MV-4-11 (cell line): Measurements from ENCODE around the gene MCHR1.
"Not testable (repeated sequence)": the region's sequence is repeated elsewhere in the genome, so short reads cannot be mapped to it uniquely, and the experiment has no call there.

ENCODE experiments used
- DNase-seq: peaks from one replicate; lab custom pipeline; 2025; lab: John Stamatoyannopoulos, UW

Gene MCHR1

DNA sequence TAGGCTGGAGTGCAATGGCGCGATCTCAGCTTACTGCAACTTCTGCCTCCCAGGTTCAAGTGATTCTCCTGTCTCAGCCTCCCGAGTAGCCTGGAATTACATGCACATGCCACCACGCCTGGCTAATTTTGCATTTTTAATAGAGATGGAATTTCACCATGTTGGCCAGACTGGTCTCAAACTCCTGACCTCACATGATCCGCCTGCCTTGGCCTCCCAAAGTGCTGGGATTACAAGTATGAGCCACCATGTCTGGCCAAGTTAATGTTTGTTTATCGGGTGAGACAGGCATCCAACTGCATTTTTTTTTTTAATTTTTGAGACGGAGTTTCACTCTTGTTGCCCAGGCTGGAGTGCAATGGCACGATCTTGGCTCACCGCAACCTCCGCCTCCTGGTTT is 22.6 kb upstream of the MCHR1 start:
- not testable (repeated sequence) for DNase-seq

DNA sequence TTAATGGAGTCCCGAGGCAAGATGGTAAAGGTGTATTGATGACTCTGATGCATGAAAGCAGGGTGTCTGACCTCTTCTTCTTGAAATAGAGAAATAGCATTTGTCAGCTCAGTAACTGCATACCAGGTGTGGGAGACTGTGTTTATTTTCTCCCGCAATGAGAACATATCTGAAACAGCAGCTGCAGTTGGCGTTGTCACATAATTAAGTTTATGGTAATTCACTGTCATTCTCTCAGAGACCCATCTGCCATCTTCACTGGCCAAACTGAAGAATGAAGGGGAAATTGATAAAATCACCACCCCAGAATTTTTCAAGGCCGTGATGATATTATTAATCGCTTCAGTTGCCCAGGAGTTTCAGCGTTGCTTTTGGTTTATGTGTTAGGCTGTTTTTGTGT is 20.1 kb upstream of the MCHR1 start:
- DNase-seq = no peak

DNA sequence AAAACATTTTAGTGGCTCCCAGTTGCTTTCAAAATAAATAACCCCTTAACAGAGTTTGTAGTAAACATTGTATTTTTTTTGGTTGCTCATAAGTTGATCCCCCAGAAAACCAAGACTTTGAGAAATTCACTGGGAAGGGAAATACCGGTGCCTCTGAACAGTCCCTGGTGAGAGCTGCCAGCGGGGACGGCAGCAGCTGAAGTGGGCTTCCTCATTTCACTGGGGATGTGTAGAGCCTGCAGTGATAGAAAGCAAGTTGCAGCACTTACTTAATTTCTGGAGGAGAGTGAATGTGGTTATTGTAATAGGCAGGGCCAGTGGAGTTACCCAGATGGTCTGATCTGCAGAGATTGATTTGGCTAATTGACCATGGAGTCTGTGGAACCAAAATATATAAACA is 18.6 kb upstream of the MCHR1 start:
- DNase-seq = peak; percentile 58

DNA sequence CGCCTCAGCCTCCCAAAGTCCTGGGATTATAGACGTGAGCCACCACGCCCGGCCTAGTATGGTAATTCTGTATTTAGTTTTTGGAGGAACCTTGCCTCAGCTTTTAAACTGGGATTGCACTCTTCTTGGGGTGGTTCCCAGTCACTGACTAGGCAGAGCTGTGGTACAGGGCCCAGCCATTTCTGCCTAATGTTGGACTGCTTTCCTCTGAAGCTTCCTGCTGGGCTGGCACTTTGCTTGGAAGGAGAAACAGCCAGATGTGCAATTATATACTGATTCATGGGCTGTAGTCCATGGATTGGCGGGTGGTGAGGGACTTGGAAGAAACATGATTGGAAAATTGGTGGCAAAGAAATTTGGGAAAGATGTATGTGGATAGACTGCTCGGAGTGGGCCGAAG is 17.6 kb upstream of the MCHR1 start:
- DNase-seq = no peak

DNA sequence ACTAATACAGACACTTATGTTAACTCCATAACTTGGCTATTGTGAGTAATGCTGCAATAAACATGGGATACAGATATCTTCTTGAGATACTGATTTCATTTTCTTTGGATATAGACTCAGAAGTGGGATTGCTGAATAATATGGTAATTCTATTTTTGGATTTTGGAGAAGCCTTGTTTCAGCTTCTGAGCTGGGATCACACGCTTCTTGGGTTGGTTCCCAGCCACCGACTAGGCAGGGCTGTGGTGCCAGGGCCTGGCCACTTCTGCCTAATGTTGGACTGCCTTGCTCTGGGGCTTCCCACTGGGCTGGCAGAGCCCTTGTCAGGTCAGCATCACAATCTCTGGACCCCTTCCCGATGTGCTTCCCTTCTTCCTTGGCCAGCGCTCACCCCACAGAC is 14.0 kb upstream of the MCHR1 start:
- DNase-seq = no peak

DNA sequence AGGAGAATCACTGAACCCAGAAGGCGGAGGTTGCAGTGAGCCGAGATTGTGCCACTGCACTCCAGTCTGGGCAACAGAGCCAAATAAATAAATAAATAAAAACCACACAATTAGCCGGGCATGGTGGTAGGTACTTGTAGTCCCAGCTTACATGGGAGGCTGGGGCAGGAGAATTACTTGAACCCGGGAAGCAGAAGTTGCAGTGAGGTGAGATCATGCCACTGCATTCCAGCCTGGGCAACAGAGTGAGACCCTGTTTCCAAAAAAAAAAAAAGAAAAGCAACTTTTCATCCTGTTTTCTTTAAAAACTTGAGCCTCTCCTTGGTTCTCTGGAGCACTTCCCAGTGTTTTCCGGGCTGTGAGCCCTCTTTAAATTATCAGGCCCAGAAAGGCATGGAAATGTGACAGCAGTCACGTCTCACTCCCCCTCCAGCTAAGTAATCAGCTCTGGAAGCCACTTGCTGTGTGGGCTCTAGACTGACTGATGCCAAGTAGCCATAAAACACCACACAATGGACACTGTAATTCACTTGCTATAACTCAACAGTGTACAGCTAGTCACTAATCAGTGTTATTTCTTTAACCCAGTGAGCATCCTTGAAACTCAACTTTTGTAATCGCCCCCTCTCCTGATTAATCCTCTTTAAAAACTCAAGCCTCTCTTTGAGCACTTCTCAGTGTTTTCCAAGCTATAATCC is 13.0 kb upstream of the MCHR1 start:
- no peak for DNase-seq

DNA sequence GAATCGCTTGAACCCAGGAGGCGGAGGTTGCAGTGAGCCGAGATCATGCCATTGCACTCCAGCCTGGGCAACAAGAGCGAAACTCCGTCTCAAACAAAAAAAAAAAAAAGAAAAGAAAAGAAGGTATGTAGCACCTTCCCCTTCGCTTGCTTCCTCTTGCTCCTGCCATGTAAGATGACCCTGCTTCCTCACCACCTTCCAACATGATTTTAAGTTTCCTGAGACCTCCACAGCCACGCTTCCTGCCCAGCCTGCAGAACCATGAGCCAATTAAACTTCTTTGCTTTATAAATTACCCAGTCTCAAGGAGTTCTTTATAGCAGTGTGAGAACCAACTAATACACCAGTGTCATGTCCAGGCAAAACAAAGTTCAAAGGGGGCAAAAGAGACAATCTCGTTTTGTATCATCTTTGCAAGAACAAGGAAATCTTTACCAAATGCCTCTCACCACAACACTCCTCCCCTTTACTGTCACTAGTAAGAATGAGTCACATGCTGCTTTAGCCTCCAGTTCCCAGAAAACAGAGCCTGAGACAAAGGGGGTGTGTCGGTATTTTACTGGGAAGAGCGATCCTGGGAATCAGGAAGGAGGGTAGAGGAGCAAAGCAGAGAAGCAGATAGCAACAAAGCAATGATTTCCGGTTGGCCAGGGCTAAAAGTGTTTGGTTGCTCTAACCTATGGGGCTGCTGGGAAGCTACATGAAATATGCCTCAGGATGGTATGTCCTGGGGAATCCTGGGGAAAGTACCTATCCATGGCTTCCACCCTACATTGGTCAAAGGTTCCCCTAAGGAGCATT is 10.5 kb upstream of the MCHR1 start:
- DNase-seq = peak; percentile 57

DNA sequence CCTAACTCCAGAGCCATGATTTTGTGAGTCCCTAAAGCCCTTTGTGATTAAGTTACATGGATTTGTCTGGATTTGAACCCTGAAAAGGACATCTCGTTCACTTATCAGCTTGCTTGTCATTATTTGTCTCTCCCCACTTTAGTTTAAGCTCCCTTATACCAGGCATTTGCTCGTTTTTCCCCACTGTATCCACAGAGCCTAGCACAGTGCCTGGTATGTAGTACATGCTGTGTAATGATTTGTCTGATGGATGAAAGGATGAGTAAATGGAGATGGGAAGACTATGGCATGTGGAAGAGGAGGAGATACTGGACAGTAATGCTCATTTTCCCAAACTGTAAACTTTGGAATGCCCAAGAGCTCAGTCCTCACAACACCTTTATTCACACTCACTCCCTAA is 9.2 kb upstream of the MCHR1 start:
- no peak for DNase-seq

DNA sequence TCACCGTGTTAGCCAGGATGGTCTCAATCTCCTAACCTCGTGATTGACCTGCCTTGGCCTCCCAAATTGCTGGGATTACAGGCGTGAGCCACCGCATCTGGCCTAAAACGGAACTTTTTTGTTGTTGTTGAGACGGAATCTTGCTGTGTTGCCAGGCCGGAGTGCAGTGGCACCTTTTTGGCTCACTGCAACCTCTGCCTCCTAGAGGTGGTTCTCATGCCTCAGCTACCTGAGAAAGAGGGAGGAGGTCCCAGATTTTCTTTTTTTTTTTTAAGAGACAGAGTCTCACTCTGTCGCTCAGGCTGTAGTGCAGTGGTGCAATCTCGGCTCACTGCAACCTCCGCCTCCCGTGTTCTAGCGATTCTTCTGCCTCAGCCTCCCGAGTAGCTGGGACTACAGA is 7.9 kb upstream of the MCHR1 start:
- DNase-seq = no peak

DNA sequence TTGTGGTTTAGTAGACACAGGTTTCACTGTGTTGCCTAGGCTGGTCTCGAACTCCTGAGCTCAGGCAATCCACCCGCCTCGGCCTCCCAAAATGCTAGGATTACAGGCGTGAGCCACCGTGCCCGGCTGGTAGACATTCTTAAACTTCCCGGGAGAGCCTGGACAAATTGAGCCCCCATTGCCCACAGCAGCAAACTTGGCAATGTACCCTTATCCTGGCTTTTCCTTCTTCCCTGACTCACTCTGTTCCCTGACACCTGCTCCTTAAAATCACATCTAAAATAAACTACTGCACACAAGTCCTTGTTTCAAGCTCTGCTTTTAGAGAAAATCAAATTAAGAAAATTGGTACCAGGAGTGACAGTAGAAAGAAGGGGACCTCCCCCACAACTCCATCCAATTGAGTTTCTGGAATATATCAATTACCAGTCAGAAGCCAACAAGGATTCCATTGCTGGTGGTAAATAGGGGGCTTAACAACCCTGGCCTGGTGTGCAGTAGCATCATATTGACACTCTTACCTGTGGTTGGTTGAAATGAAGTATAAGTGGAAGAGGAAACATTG is 7.4 kb upstream of the MCHR1 start:
- DNase-seq = no peak

DNA sequence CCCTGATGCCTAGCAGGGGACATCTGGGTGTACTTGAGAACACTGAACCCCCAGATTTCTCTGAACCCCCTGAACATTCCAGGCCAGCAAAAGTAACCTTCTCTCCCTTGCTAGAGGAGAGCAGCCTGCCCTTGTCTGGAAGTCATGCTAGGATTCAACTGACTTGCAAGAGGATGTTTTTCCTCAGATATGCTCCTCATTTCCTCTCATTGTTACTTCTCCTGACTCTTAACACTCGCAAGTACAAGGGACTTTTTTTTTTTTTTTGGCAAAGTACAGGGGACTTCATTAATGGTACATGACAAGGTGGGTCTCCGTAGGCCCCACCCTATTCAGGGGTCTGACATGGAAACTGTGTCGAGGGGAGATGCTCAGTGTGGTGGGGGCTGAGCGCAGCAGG is 6.3 kb upstream of the MCHR1 start:
- no peak for DNase-seq

DNA sequence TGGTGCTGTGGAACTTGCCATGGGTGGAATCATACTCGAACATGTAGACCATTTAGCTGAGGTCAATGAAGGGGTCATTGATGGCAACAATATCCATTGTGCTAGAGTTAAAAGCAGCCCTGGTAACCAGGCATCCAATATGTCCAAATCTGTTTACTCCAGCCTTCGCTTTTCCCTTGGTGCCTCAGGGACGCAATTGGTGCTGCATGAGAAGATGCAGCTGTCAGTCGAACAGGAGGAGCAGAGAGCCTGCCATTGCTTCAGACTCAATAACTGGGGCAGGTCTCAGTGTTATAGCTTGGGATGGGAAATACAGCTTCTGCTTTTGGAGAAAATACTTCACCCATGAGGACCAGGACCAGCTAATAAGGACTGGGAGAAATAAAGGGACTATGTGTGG is 5.0 kb upstream of the MCHR1 start:
- no peak for DNase-seq

DNA sequence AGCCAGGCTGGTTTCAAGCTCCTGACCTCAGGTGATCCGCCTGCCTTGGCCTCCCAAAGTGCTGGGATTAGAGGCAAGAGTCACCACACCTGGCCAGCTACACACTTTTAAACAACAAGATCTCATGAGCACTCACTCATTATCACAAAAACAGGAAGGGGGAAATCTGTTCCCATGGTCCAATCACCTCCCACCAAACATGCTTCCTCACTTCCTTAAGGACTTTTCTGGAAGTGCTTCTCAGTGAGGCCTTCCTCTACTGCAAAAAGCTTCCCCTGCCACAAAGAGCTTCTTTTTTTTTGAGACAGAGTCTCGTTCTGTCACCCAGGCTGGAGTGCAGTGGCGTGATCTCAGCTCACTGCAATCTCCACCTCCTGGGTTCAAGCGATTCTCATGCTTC is 3.1 kb upstream of the MCHR1 start:
- DNase-seq = not testable (repeated sequence)

DNA sequence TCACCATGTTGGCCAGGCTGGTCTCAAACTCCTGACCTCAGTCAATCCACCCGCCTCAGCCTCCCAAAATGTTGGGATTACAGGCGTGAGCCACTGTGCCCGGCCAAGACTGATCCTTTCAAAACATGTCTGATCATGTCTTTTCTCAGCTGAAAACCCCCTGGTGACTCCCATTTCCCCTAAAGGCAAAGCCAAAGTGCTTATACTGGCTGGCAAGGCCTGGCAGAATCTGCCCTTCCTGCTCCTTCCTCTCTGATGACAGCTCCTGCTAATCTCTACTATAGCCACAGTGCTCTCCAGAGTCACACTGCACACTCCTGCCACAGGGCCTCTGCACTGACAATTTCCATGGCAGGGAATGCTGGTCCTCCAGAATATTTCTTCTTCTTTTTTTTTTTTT is 2.6 kb upstream of the MCHR1 start:
- peak; percentile 25 for DNase-seq

DNA sequence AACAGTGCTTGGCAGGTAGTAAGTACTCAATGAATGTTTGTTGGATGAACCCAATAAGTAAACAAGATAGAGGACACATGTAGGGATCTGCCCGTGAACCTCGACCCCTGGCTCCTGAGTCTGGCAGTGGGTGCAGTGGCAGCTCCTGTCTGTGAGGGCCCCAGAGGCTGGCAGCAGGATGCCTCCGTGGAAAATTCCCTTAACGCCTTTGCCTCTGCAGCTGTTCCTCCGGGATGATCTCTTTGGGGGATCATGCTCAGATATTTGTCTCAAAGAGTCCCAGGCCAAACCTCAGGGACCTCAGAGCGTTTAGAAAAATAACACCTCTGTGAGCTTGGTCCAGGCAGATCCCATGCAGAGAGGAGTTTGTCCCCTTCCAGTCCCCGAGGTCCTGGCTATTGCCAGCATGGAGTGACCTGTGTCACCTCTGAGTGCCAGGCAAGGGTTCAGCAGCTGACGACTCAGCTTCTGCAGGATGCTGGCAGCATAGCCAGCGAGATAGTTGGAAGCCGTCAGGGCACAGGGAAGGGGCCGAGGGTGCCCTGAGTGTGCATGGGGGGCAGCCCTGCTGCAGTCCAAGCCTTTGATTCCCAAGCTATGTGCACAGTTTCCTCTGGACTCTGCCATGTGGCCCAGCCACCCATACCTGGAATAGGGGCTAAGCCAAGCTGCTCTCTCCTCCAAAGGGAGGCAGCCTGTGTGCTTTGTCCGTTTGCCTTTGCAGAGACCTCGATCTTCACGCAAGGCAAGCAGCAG is 613 bp upstream of the MCHR1 start:
- no peak for DNase-seq

DNA sequence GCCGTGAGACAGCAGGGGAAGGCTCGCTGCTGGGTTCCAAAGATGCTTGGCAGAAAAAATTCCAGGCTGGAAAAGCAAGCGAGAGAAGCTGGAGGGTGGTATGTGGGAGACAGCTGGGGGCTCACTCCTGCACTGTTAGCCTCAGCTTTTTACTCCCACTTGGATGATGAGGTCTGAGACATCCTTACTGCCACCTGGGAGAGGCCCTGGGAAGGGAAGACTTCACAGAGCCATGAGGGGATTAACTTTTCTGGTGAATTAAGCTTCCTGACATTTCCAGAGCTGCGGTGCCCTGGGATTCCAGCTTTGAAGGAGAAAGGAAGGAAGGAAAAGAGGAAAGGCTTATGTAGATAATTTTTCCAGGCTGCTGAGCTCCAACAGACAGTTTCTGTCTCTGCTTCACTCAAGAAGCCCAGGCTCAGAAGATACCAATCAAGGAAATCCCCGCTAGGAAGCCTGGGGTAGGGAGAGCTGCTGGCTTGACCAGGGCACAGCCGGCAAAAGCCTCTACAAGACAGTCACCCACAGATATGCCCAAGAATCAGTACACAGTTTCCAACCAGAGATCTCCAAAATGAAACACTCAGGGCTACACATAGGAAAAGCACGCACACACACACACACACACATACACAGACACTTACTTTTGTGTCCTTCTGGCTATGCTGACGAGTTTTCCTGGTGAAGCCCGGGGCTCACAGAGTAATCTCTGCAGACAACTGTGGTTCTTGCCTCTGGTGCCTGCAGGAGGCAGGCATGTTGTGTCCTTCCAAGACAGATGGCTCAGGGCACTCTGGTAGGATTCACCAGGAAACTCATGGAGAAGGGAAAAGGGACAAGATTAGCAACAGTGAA is 907 bp downstream of the MCHR1 start:
- DNase-seq = no peak

DNA sequence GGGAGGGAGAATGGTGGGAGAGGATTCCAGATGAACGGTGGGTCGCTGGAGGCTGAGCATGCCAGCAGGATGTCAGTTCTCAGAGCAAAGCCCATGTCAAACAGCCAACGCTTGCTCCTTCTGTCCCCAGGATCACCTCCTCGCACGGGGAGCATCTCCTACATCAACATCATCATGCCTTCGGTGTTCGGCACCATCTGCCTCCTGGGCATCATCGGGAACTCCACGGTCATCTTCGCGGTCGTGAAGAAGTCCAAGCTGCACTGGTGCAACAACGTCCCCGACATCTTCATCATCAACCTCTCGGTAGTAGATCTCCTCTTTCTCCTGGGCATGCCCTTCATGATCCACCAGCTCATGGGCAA is 1.5 kb downstream of the MCHR1 start:
- no peak for DNase-seq

DNA sequence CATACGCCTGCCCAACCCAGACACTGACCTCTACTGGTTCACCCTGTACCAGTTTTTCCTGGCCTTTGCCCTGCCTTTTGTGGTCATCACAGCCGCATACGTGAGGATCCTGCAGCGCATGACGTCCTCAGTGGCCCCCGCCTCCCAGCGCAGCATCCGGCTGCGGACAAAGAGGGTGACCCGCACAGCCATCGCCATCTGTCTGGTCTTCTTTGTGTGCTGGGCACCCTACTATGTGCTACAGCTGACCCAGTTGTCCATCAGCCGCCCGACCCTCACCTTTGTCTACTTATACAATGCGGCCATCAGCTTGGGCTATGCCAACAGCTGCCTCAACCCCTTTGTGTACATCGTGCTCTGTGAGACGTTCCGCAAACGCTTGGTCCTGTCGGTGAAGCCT is 2.2 kb downstream of the MCHR1 start:
- DNase-seq = no peak

DNA sequence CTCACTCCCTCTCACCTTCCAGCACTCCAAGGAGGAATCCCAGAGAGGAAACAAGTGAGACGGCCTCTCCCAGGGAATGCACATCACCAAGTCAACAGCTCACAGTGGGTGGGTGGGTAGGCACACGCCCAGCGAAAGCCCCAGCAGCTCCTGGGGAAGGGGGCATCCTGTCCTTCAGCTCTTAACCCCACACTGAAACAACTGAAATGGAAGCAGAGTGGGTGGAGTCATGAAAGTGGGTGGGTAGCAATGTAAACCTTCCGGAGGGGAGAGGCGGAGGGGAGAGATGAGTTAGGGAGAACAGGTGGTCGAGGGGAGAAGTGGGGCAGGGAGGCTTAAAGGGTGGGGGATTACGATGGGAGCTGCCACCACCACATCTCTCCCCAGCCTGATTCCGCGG is 5.4 kb downstream of the MCHR1 start:
- DNase-seq = no peak

DNA sequence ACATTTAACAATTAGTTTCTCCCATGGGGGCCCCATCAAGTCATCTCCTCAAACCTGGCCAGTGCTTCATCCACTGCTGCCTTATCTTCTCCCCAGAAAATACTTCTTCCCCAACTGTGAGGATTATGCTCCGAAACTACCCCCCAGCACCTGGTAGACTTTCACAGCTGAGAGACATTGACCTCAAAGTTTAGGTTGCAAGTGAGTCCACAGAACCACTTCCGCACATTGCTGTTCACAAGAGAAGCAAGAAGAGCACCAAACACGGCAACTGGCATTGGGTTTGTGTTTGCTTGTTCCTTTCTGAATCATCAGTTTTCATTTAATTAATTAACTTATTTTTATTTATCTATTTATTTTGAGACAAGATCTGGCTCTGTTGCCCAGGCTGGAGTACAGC is 6.1 kb downstream of the MCHR1 start:
- DNase-seq = peak; percentile 54

DNA sequence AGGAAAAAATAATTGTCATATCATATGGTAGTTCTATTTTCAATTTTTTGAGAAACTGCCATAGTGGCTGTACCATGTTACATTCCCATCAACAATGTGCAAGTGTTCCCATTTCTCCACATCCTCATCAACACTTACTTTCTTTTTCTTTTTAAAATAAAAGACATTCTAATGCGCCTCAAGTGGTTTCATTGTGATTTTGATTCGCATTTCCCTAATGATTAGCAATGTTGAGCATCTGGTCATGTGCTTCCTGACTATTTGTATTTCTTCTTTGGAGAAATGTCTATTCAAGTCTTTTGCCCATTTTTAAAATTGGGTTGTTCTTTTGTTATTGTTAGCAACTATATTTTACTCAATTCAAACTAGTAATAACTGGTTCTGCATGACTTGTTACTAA is 8.4 kb downstream of the MCHR1 start:
- DNase-seq = no peak

DNA sequence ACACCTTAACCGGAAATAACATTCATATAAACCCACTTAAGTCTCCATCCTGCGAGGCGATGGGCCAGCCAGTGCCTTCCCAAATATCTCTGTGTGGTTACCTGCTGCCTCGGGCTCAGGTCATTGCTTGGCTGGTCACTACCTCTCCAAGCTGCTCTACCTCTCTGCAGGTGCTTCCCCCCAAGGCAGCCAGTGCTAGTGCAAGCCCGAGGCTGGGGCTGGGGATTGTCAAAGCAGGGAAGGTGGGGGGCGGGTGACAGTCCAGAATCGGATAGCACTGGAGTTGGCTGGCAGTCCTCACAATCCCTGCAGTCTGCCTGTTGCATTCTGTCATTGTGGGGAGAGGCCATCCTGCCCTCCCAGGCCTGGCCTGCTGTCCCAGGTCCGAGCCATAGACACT is 11.1 kb downstream of the MCHR1 start:
- DNase-seq = no peak
